ENCODE measurements around the gene SLC35F1. TPM values are rescaled to one million over a fixed set of nuclear protein-coding genes. Genes with fewer than 3 reads are reported as not detected.

Gene SLC35F1
- total and polyA plus RNA-seq, 2 donors (not counting 3 experiments of a cell fraction or from before 2014, with no cell fraction given): not detected

DNA sequence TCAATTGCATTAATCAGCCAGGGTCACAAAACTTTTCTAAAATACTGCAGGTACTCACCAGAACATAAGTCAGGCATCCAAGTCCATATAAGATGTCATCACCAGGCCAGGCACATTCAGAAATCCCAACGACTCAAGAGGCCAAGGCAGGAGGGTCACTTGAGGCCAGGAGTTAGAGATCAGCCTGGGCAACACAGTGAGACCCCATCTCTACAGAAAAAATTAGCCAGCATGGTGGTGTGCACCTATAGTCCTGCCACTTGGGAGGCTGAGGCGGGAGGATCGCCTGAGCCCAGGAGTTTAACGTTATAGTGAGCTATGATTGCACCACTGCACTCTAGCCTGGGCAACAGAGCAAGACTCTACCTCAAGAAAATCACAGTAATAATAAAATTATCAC is 362.6 kb downstream of the SLC35F1 start:
- TF ChIP-seq MYC (IDR thresholded peaks at IDR 0.05; ENCODE audit: low read depth, low read length) (no peak), FOS (IDR thresholded peaks at IDR 0.05; ENCODE audit: borderline replicate concordance, insufficient read depth, low read length) (no peak), POLR2AphosphoS5 (IDR thresholded peaks at IDR 0.05; ENCODE audit: insufficient read depth, low read depth, low read length) (no peak)
- TF ChIP-seq, protein P1, sequence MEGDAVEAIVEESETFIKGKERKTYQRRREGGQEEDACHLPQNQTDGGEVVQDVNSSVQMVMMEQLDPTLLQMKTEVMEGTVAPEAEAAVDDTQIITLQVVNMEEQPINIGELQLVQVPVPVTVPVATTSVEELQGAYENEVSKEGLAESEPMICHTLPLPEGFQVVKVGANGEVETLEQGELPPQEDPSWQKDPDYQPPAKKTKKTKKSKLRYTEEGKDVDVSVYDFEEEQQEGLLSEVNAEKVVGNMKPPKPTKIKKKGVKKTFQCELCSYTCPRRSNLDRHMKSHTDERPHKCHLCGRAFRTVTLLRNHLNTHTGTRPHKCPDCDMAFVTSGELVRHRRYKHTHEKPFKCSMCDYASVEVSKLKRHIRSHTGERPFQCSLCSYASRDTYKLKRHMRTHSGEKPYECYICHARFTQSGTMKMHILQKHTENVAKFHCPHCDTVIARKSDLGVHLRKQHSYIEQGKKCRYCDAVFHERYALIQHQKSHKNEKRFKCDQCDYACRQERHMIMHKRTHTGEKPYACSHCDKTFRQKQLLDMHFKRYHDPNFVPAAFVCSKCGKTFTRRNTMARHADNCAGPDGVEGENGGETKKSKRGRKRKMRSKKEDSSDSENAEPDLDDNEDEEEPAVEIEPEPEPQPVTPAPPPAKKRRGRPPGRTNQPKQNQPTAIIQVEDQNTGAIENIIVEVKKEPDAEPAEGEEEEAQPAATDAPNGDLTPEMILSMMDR (IDR thresholded peaks at IDR 0.05; ENCODE audit: extremely low read depth in 1 of 2, insufficient read depth in 1 of 2, low read depth in 1 of 2, low read length in 2 of 2): no peak
- TF ChIP-seq, protein P2, sequence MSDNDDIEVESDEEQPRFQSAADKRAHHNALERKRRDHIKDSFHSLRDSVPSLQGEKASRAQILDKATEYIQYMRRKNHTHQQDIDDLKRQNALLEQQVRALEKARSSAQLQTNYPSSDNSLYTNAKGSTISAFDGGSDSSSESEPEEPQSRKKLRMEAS (IDR thresholded peaks at IDR 0.05; ENCODE audit: insufficient read depth, insufficient read length): no peak
- DNase-seq (ENCODE audit: low read depth, low spot score) (no peak), FAIRE-seq (no peak)
- Histone ChIP-seq H3K27ac (ENCODE audit: insufficient read depth, low read depth, low read length) (no peak overlapping the region), H3K27me3 (ENCODE audit: control insufficient read depth in 2 of 2, insufficient read depth in 2 of 2, low read length in 2 of 2) (no peaks in the 10 kb centered on the region), H3K79me2 (ENCODE audit: control insufficient read depth, insufficient read depth, low read length) (no peaks in the 10 kb centered on the region), H4K20me1 (replicated peaks; ENCODE audit: control insufficient read depth, extremely low read depth, insufficient read depth, low read length) (no peaks in the 10 kb centered on the region), H3K9me3 (replicated peaks; ENCODE audit: control insufficient read depth, insufficient read depth, low read length) (no peaks in the 10 kb centered on the region), H3K36me3 (ENCODE audit: control insufficient read depth in 2 of 2, extremely low read depth in 1 of 2, insufficient read depth in 2 of 2, low read length in 2 of 2) (no peaks in the 10 kb centered on the region), H3K4me1 (ENCODE audit: control insufficient read depth, extremely low read depth, insufficient read depth, low read length) (no peaks in the 10 kb centered on the region), H3K9me1 (replicated peaks; ENCODE audit: control insufficient read depth, extremely low read depth, insufficient read depth, low read length) (no peaks in the 10 kb centered on the region), H3K4me2 (ENCODE audit: insufficient read depth, low read length) (no peak overlapping the region), H3K4me3 (replicated peaks in 1 of 3; ENCODE audit: insufficient read depth in 1 of 3, low read depth in 1 of 3, low read length in 3 of 3) (no peak overlapping the region), H2AFZ (ENCODE audit: low read depth, low read length) (no peak overlapping the region), H3K9ac (replicated peaks; ENCODE audit: extremely low read depth, insufficient read depth, low read length) (no peak overlapping the region)
- intact Hi-C loops (cut with micrococcal nuclease): no loop called here
- dilution Hi-C loops (cut with MboI; ENCODE audit: extremely low pct_ligation_motif_present, low sequenced_read_pairs): no loop called here
- CTCF ChIA-PET: interaction anchor here (1.3 kb wide), 1 partner anchor 11 kb away, joined by 5 read pairs; no protein-coding TSS in a partner anchor
- no TSS peak for BruUV-seq (replicated peaks)
- POLR2A ChIA-PET: no interaction called here

DNA sequence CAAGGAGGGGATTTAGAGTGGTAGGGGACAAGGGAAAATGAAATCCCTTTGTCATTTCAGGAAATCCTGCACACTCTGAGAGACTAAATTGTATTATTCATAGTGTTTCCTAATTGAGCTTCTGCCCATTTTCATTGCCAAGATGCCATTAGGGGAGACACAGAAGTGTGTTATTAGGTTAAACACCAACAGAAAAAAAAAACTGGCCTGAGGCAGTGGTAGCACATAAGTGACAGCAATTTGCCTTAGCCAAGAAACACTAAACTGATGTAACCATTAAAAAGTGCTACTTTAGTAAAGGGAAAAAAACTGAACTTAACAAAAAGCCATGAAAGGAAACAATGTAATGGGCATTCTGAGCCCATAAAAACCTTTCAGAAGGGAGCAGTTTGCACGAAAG is 370.6 kb downstream of the SLC35F1 start:
- Histone ChIP-seq H3K79me2 (ENCODE audit: control insufficient read depth, insufficient read depth, low read length) (no peaks in the 10 kb centered on the region), H3K27ac (ENCODE audit: insufficient read depth, low read depth, low read length) (no peak overlapping the region), H4K20me1 (replicated peaks; ENCODE audit: control insufficient read depth, extremely low read depth, insufficient read depth, low read length) (no peaks in the 10 kb centered on the region), H3K4me3 (replicated peaks in 1 of 3; ENCODE audit: insufficient read depth in 1 of 3, low read depth in 1 of 3, low read length in 3 of 3) (no peak overlapping the region), H3K27me3 (ENCODE audit: control insufficient read depth in 2 of 2, insufficient read depth in 2 of 2, low read length in 2 of 2) (peaks cover 4 to 10% of the 10 kb centered on the region in 2 experiments), H3K9me1 (replicated peaks; ENCODE audit: control insufficient read depth, extremely low read depth, insufficient read depth, low read length) (no peaks in the 10 kb centered on the region), H3K4me2 (ENCODE audit: insufficient read depth, low read length) (no peak overlapping the region), H2AFZ (ENCODE audit: low read depth, low read length) (no peak overlapping the region), H3K4me1 (ENCODE audit: control insufficient read depth, extremely low read depth, insufficient read depth, low read length) (no peaks in the 10 kb centered on the region), H3K9me3 (replicated peaks; ENCODE audit: control insufficient read depth, insufficient read depth, low read length) (no peaks in the 10 kb centered on the region), H3K36me3 (ENCODE audit: control insufficient read depth in 2 of 2, extremely low read depth in 1 of 2, insufficient read depth in 2 of 2, low read length in 2 of 2) (no peaks in the 10 kb centered on the region), H3K9ac (replicated peaks; ENCODE audit: extremely low read depth, insufficient read depth, low read length) (no peak overlapping the region)
- intact Hi-C loops (cut with micrococcal nuclease): no loop called here
- no TSS peak for BruUV-seq (replicated peaks)
- TF ChIP-seq MYC (IDR thresholded peaks at IDR 0.05; ENCODE audit: low read depth, low read length) (no peak), JUN (IDR thresholded peaks at IDR 0.05; ENCODE audit: borderline replicate concordance, insufficient read depth, insufficient read length, low read depth) (no peak), EZH2 (IDR thresholded peaks at IDR 0.05; ENCODE audit: borderline replicate concordance, low read depth, low read length, severe bottlenecking) (no peak), POLR2AphosphoS5 (IDR thresholded peaks at IDR 0.05; ENCODE audit: insufficient read depth, low read depth, low read length) (no peak), POLR2A (IDR thresholded peaks at IDR 0.05; ENCODE audit: low read depth, low read length) (no peak), FOS (IDR thresholded peaks at IDR 0.05; ENCODE audit: borderline replicate concordance, insufficient read depth, low read length) (no peak), GATA2 (IDR thresholded peaks at IDR 0.05; ENCODE audit: insufficient read depth, insufficient read length, low read depth, low read length) (no peak)
- TF ChIP-seq, protein P2 (IDR thresholded peaks at IDR 0.05; ENCODE audit: insufficient read depth, insufficient read length): no peak
- TF ChIP-seq, protein P1 (IDR thresholded peaks at IDR 0.05; ENCODE audit: extremely low read depth in 1 of 2, insufficient read depth in 1 of 2, low read depth in 1 of 2, low read length in 2 of 2): no peak
- ChIA-PET CTCF (interaction anchor here (1.0 kb wide), 1 partner anchor 303 kb away, joined by 3 read pairs; no protein-coding TSS in a partner anchor), POLR2A (no interaction called here)
- DNase-seq (ENCODE audit: low read depth, low spot score): no peak
- dilution Hi-C loops (cut with MboI; ENCODE audit: extremely low pct_ligation_motif_present, low sequenced_read_pairs): no loop called here
- FAIRE-seq: no peak

Measured in endothelial cell of umbilical vein (primary cell).